Nephron (organoid): ENCODE data around the gene LTBR.
"Not testable (repeated sequence)": the region's sequence is repeated elsewhere in the genome, so short reads cannot be mapped to it uniquely, and the experiment has no call there.

Source experiments
- H3K27ac Mint-ChIP-seq, 3 experiments: 2 replicates each; pipeline ENCODE4 v1.8.0; 2020; ENCODE audit warnings: mixed read lengths in 3 of 3, mild to moderate bottlenecking in 2 of 3, moderate library complexity in 1 of 3
- H3K27me3 Mint-ChIP-seq: 2 replicates; pipeline ENCODE4 v1.8.0; 2021; ENCODE audit warnings: low read depth, mild to moderate bottlenecking, moderate library complexity, mixed read lengths
- H3K36me3 Mint-ChIP-seq: 2 replicates; pipeline ENCODE4 v1.8.0; 2020; ENCODE audit warnings: low read depth, mixed read lengths
- H3K4me1 Mint-ChIP-seq: 2 replicates; pipeline ENCODE4 v1.8.0; 2020; ENCODE audit warnings: mixed read lengths
- H3K4me3 Mint-ChIP-seq, 3 experiments: 2 replicates each; pipeline ENCODE4 v1.8.0; 2020; ENCODE audit warnings: mild to moderate bottlenecking in 3 of 3, mixed read lengths in 3 of 3, moderate library complexity in 2 of 3
- H3K9me3 Mint-ChIP-seq: 2 replicates; pipeline ENCODE4 v1.8.0; 2020; ENCODE audit warnings: mixed read lengths
- CTCF ChIP-seq, 3 experiments: fragments of 200-600 bp; sonication (generic); IDR thresholded peaks; one replicate each; pipeline ENCODE4 v1.5.0; 2021; ENCODE audit warnings: antibody characterized with exemption in 3 of 3; ENCODE audit not compliant: unreplicated experiment in 3 of 3

The LTBR gene

DNA sequence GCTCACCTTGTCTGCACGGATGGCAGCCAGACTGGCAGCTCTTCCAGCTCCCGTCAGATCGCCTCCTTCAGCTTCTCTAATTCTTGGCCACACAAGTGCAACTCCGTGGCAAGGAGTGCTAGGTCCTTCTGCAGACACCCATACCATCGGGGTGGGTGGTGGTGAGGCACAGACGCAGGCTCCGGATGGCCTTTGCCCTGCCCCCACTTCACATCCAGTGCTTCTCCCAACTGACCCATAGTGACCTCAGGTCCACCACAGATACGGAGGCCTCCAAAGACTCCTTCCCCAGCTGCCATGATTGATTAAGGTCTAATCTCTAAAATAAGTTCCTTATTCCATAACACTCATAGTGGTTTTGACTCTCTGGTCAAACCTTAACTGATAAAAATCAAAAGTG lies 40.9 kb downstream of the LTBR start:
- Mint-ChIP-seq H3K27me3 (no peaks in the 10 kb centered on the region), H3K4me3 (no peak overlapping the region), H3K9me3 (no peaks in the 10 kb centered on the region), H3K4me1 (no peaks in the 10 kb centered on the region), H3K36me3 (no peaks in the 10 kb centered on the region), H3K27ac (no peak overlapping the region)
- TF ChIP-seq CTCF (IDR thresholded peaks at IDR 0.05; ENCODE audit: unreplicated experiment in 3 of 3), result no peak

DNA sequence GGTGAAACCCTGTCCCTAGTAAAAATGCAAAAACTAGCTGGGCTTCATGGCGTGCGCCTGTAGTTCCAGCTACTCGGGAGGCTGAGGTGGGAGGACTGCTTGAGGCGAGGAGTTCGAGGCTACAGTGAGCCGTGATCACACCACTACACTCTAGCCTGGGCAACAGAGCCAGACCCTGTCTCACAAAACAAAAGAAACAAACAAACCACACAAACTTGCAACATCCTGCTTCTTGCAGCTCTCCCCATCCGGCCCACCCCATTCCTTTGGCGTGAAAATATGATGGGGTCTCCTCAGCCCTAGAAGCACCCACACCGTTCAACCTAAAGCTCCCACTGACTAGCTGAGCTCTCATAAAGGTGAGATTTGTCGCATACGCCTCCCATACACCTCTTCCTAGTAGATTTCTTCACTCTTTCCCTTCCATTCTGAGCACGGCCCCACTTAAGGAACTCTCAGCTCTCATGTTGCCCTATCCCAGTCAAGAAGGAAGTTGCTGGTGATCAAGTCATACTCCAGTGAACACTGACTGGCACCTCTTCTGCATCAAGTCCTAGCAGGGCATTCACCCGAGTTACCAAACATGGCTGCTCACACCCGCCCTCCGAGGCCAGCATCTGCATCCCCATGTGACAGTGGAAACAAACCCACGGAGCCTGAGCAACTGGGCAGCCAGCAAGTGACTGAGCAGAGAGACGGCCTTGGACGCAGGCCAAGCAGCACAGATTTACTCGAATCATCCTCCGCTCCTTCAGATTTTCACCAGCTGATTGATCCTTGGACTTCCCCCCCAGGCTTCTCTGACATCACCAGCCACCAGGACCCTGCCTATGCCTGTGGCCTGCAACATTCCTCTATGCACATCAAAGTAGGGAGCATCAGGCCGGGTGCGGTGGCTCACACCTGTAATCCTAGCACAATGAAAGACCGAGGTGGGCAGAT lies 41.9 kb downstream of the LTBR start:
- H3K27me3 Mint-ChIP-seq, result no peaks in the 10 kb centered on the region
- H3K36me3 Mint-ChIP-seq, result no peaks in the 10 kb centered on the region
- peaks cover 10% of the 10 kb centered on the region for H3K4me1 Mint-ChIP-seq
- peak overlapping the region in 1 of 3 experiments; percentile 2 for H3K27ac Mint-ChIP-seq
- no peak overlapping the region for H3K4me3 Mint-ChIP-seq
- H3K9me3 Mint-ChIP-seq, result no peaks in the 10 kb centered on the region
- no peak for TF ChIP-seq CTCF (IDR thresholded peaks at IDR 0.05; ENCODE audit: unreplicated experiment in 3 of 3)

DNA sequence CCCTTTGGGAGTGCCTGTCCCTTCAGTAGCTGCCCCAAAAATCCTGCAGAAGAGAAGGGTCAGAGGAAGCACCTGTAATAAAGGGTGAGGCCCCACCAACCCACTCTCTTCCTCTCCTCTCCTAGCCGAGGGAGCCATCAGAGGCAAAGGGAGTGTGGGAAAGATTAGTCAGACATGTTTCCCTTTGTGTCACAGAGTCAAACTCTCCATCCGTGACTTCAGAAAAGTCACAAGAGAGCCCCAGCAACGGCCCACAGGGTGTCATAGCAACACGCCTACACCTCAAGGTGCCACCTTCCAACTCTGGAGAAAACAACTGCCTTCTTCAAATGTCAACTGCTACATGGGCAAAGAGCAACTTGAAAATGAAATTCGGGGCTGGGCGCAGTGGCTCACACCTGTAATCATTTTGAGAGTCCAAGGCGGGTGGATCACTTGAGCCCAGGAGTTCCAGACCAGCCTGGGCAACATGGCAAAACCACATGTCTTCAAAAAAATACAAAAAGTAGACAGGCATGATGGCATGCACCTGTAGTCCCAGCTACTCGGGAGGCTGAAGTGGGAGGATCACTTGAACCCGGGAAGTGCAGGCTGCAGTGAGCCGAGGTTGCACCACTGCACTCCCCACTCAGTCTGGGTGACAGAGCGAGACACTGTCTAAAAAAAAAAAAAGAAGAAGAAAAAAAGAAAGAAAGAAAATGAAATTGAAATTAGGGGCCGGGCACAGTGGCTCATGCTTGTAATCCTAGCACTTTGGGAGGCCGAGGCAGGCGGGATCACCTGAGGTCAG lies 43.1 kb downstream of the LTBR start:
- no peaks in the 10 kb centered on the region for H3K36me3 Mint-ChIP-seq

GRCh38 chr12:6427796-6428195 lies 43.8 kb downstream of the LTBR start:
- H3K27me3 Mint-ChIP-seq, H3K27ac Mint-ChIP-seq, H3K4me3 Mint-ChIP-seq, H3K36me3 Mint-ChIP-seq, H3K9me3 Mint-ChIP-seq: not testable (repeated sequence)
- H3K4me1 Mint-ChIP-seq, result peaks cover 17% of the 10 kb centered on the region

More for the DNA sequence above, 43.1 kb downstream of the LTBR start:
- Mint-ChIP-seq H3K27ac (no peak overlapping the region), H3K9me3 (no peaks in the 10 kb centered on the region), H3K4me3 (no peak overlapping the region), H3K27me3 (no peaks in the 10 kb centered on the region), H3K4me1 (peaks cover 17% of the 10 kb centered on the region)
- TF ChIP-seq CTCF (IDR thresholded peaks at IDR 0.05; ENCODE audit: unreplicated experiment in 3 of 3), result no peak

DNA sequence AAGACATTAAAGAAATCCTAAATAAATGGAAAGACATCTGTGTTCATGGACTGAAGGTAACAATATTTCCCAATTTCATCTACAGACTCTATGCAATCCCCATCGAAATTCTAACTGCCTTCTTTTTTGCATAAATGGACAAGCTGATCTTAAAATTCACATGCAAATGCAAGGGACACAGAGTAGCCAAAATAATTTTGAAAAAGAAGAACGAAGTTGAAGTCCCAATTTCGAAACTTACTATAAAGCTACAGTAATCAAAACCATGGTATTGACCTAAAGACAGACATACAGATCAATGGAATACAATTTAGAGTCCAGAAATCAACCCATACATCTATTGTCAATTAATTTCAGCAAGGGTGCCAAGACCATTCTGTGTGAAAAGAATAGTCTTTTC lies 44.4 kb downstream of the LTBR start:
- no peak for TF ChIP-seq CTCF (IDR thresholded peaks at IDR 0.05; ENCODE audit: unreplicated experiment in 3 of 3)
- no peaks in the 10 kb centered on the region for H3K36me3 Mint-ChIP-seq
- H3K4me1 Mint-ChIP-seq, result peaks cover 18% of the 10 kb centered on the region
- no peak overlapping the region for H3K4me3 Mint-ChIP-seq
- H3K27ac Mint-ChIP-seq, result no peak overlapping the region
- H3K27me3 Mint-ChIP-seq, result no peaks in the 10 kb centered on the region
- H3K9me3 Mint-ChIP-seq, result no peaks in the 10 kb centered on the region
